Measurements from ENCODE around the gene PSD. TPM values are rescaled to one million over a fixed set of nuclear protein-coding genes. Genes with fewer than 3 reads are reported as not detected.

The PSD gene
- total and polyA plus RNA-seq, 7 donors, result 0.15 to 1.7 (median 0.51) TPM; not detected in 1

GRCh38 chr10:102394079-102394800, 24.3 kb downstream of the PSD start:
- TF ChIP-seq CTCF (IDR thresholded peaks at IDR 0.05), result no peak
- H3K27ac ChIP-seq, result peak overlapping the region; percentile 97
- WGBS, 3 donors, result 0 to 1% (median 0%) methylated on average over 55 to 71 of the region's 71 CpGs
- H3K27me3 ChIP-seq (ENCODE audit: insufficient read depth in 3 of 3, low read length in 2 of 3), result no peaks in the 10 kb centered on the region
- peaks cover 23% of the 10 kb centered on the region for H3K4me1 ChIP-seq
- peak overlapping the region; percentile 75 for H3K4me3 ChIP-seq
- ATAC-seq (peak; percentile 87 to 90 (median 90)), DNase-seq (peak; percentile 95 to 96)
- intact Hi-C loops (cut with DNase I), result loop anchor here (2.0 to 10.0 kb wide), 2 partner anchors 85 to 191 kb away; no protein-coding TSS in a partner anchor
- H3K36me3 ChIP-seq (ENCODE audit: insufficient read depth in 1 of 2, low read depth in 1 of 2), result peaks cover 0 to 25% of the 10 kb centered on the region in 2 donors
- H3K9me3 ChIP-seq, result no peaks in the 10 kb centered on the region

- no peak for ATAC-seq
- H3K27me3 ChIP-seq (ENCODE audit: insufficient read depth in 3 of 3, low read length in 2 of 3), result no peaks in the 10 kb centered on the region
- H3K4me1 ChIP-seq, result peaks cover 20% of the 10 kb centered on the region
- H3K36me3 ChIP-seq (ENCODE audit: insufficient read depth in 1 of 2, low read depth in 1 of 2), result peaks cover 0 to 22% of the 10 kb centered on the region in 2 donors
- intact Hi-C loops (cut with DNase I), result loop anchor here (2.0 to 10.0 kb wide), 4 partner anchors 29 to 191 kb away; no protein-coding TSS in a partner anchor
- H3K4me3 ChIP-seq, result peak overlapping the region; percentile 75
- peak; percentile 96 for TF ChIP-seq CTCF (IDR thresholded peaks at IDR 0.05)
- H3K9me3 ChIP-seq, result no peaks in the 10 kb centered on the region
- H3K27ac ChIP-seq, result peak overlapping the region; percentile 97
- DNase-seq, result peak in 1 of 2 donors; percentile 46
- WGBS, 3 donors, result 31 to 32% (median 32%) methylated on average over 30 of the region's 30 CpGs
Measured at GRCh38 chr10:102393411-102394078, 25.0 kb downstream of the PSD start.

- Histone ChIP-seq H3K27me3 (ENCODE audit: insufficient read depth in 3 of 3, low read length in 2 of 3) (no peaks in the 10 kb centered on the region), H3K36me3 (ENCODE audit: insufficient read depth in 1 of 2, low read depth in 1 of 2) (peaks cover 0 to 10% of the 10 kb centered on the region in 2 donors), H3K9me3 (no peaks in the 10 kb centered on the region), H3K4me1 (peaks cover 17% of the 10 kb centered on the region), H3K4me3 (no peak overlapping the region), H3K27ac (no peak overlapping the region)
- TF ChIP-seq CTCF (IDR thresholded peaks at IDR 0.05), result no peak
- intact Hi-C loops (cut with DNase I), result loop anchor here (2.0 to 10.0 kb wide), 3 partner anchors 30 to 192 kb away; no protein-coding TSS in a partner anchor
- ATAC-seq, result no peak
- no peak for DNase-seq
- WGBS, 3 donors, result 90 to 91% (median 90%) methylated on average over 5 of the region's 5 CpGs
Measured at GRCh38 chr10:102392306-102392705, 26.3 kb downstream of the PSD start.

- Histone ChIP-seq H3K27me3 (ENCODE audit: insufficient read depth in 3 of 3, low read length in 2 of 3) (no peaks in the 10 kb centered on the region), H3K4me1 (peaks cover 7% of the 10 kb centered on the region), H3K36me3 (ENCODE audit: insufficient read depth in 1 of 2, low read depth in 1 of 2) (no peaks in the 10 kb centered on the region), H3K4me3 (no peak overlapping the region), H3K27ac (no peak overlapping the region), H3K9me3 (no peaks in the 10 kb centered on the region)
- 86 to 94% (median 88%) methylated on average over 3 of the region's 3 CpGs for WGBS, 3 donors
- intact Hi-C loops (cut with DNase I), result loop anchor here in 1 of 2 donors (10.0 kb wide), 1 partner anchor 195 kb away; no protein-coding TSS in a partner anchor
- no peak for TF ChIP-seq CTCF (IDR thresholded peaks at IDR 0.05)
- DNase-seq (no peak), ATAC-seq (no peak)
Measured at GRCh38 chr10:102389894-102390293, 28.7 kb downstream of the PSD start.
